ENCODE data around the gene RCBTB2.

Gene RCBTB2

GRCh38 chr13:48534911-48535501 is 2.1 kb upstream of the RCBTB2 start:
- peaks cover 5% of the 10 kb centered on the region for H3K4me1 ChIP-seq (ENCODE audit: control insufficient read depth, insufficient read depth, low read length)
- H3K27me3 ChIP-seq (ENCODE audit: control insufficient read depth, insufficient read depth, low read length): no peaks in the 10 kb centered on the region
- no peak overlapping the region for H3K27ac ChIP-seq (ENCODE audit: low read depth, low read length)
- no peak overlapping the region for H3K9ac ChIP-seq (ENCODE audit: low read length)
- no peaks in the 10 kb centered on the region for H3K36me3 ChIP-seq (ENCODE audit: control insufficient read depth, insufficient read depth, low read length)
- H3K4me3 ChIP-seq (ENCODE audit: low read length): no peak overlapping the region

GRCh38 chr13:48533961-48534600 is 1.2 kb upstream of the RCBTB2 start:
- Histone ChIP-seq H3K27me3 (ENCODE audit: control insufficient read depth, insufficient read depth, low read length) (no peaks in the 10 kb centered on the region), H3K4me1 (ENCODE audit: control insufficient read depth, insufficient read depth, low read length) (peaks cover 5% of the 10 kb centered on the region), H3K36me3 (ENCODE audit: control insufficient read depth, insufficient read depth, low read length) (no peaks in the 10 kb centered on the region), H3K4me3 (ENCODE audit: low read length) (no peak overlapping the region), H3K9ac (ENCODE audit: low read length) (no peak overlapping the region), H3K27ac (ENCODE audit: low read depth, low read length) (no peak overlapping the region)

GRCh38 chr13:48532256-48532505 is 699 bp downstream of the RCBTB2 start:
- Histone ChIP-seq H3K36me3 (ENCODE audit: control insufficient read depth, insufficient read depth, low read length) (no peaks in the 10 kb centered on the region), H3K9ac (ENCODE audit: low read length) (peak overlapping the region; percentile 94), H3K4me1 (ENCODE audit: control insufficient read depth, insufficient read depth, low read length) (peaks cover 5% of the 10 kb centered on the region), H3K27me3 (ENCODE audit: control insufficient read depth, insufficient read depth, low read length) (no peaks in the 10 kb centered on the region), H3K27ac (ENCODE audit: low read depth, low read length) (peak overlapping the region; percentile 98), H3K4me3 (ENCODE audit: low read length) (peak overlapping the region; percentile 92)

- H3K27ac ChIP-seq (ENCODE audit: low read depth, low read length): peak overlapping the region; percentile 98
Measured at GRCh38 chr13:48531416-48532255, 1.2 kb downstream of the RCBTB2 start.

GRCh38 chr13:48530833-48531232 is 2.0 kb downstream of the RCBTB2 start:
- peaks cover 5% of the 10 kb centered on the region for H3K4me1 ChIP-seq (ENCODE audit: control insufficient read depth, insufficient read depth, low read length)
- H3K36me3 ChIP-seq (ENCODE audit: control insufficient read depth, insufficient read depth, low read length): no peaks in the 10 kb centered on the region
- H3K9ac ChIP-seq (ENCODE audit: low read length): no peak overlapping the region
- H3K27me3 ChIP-seq (ENCODE audit: control insufficient read depth, insufficient read depth, low read length): no peaks in the 10 kb centered on the region
- H3K27ac ChIP-seq (ENCODE audit: low read depth, low read length): no peak overlapping the region
- H3K4me3 ChIP-seq (ENCODE audit: low read length): no peak overlapping the region

More at GRCh38 chr13:48531416-48532255, 1.2 kb downstream of the RCBTB2 start:
- H3K4me3 ChIP-seq (ENCODE audit: low read length): peak overlapping the region; percentile 92
- H3K27me3 ChIP-seq (ENCODE audit: control insufficient read depth, insufficient read depth, low read length): no peaks in the 10 kb centered on the region
- peak overlapping the region; percentile 71 for H3K9ac ChIP-seq (ENCODE audit: low read length)
- H3K4me1 ChIP-seq (ENCODE audit: control insufficient read depth, insufficient read depth, low read length): peaks cover 5% of the 10 kb centered on the region
- H3K36me3 ChIP-seq (ENCODE audit: control insufficient read depth, insufficient read depth, low read length): no peaks in the 10 kb centered on the region

- Histone ChIP-seq H3K36me3 (ENCODE audit: control insufficient read depth, insufficient read depth, low read length) (no peaks in the 10 kb centered on the region), H3K4me3 (ENCODE audit: low read length) (no peak overlapping the region), H3K9ac (ENCODE audit: low read length) (no peak overlapping the region), H3K27ac (ENCODE audit: low read depth, low read length) (no peak overlapping the region), H3K27me3 (ENCODE audit: control insufficient read depth, insufficient read depth, low read length) (no peaks in the 10 kb centered on the region), H3K4me1 (ENCODE audit: control insufficient read depth, insufficient read depth, low read length) (peaks cover 5% of the 10 kb centered on the region)
Measured at GRCh38 chr13:48528720-48529119, 4.2 kb downstream of the RCBTB2 start.

- Histone ChIP-seq H3K36me3 (ENCODE audit: control insufficient read depth, insufficient read depth, low read length) (no peaks in the 10 kb centered on the region), H3K27me3 (ENCODE audit: control insufficient read depth, insufficient read depth, low read length) (no peaks in the 10 kb centered on the region), H3K27ac (ENCODE audit: low read depth, low read length) (no peak overlapping the region), H3K4me3 (ENCODE audit: low read length) (no peak overlapping the region), H3K4me1 (ENCODE audit: control insufficient read depth, insufficient read depth, low read length) (peaks cover 5% of the 10 kb centered on the region), H3K9ac (ENCODE audit: low read length) (no peak overlapping the region)
Measured at GRCh38 chr13:48527955-48528354, 4.9 kb downstream of the RCBTB2 start.

- Histone ChIP-seq H3K4me3 (ENCODE audit: low read length) (no peak overlapping the region), H3K27me3 (ENCODE audit: control insufficient read depth, insufficient read depth, low read length) (no peaks in the 10 kb centered on the region), H3K27ac (ENCODE audit: low read depth, low read length) (no peak overlapping the region), H3K9ac (ENCODE audit: low read length) (no peak overlapping the region), H3K4me1 (ENCODE audit: control insufficient read depth, insufficient read depth, low read length) (peaks cover under 1% of the 10 kb centered on the region), H3K36me3 (ENCODE audit: control insufficient read depth, insufficient read depth, low read length) (no peaks in the 10 kb centered on the region)
Measured at GRCh38 chr13:48526286-48526685, 6.6 kb downstream of the RCBTB2 start.

- no peak overlapping the region for H3K9ac ChIP-seq (ENCODE audit: low read length)
- H3K4me3 ChIP-seq (ENCODE audit: low read length): no peak overlapping the region
- H3K36me3 ChIP-seq (ENCODE audit: control insufficient read depth, insufficient read depth, low read length): no peaks in the 10 kb centered on the region
- H3K4me1 ChIP-seq (ENCODE audit: control insufficient read depth, insufficient read depth, low read length): no peaks in the 10 kb centered on the region
- no peak overlapping the region for H3K27ac ChIP-seq (ENCODE audit: low read depth, low read length)
- no peaks in the 10 kb centered on the region for H3K27me3 ChIP-seq (ENCODE audit: control insufficient read depth, insufficient read depth, low read length)
Measured at GRCh38 chr13:48518083-48518482, 14.8 kb downstream of the RCBTB2 start.

- Histone ChIP-seq H3K4me1 (ENCODE audit: control insufficient read depth, insufficient read depth, low read length) (no peaks in the 10 kb centered on the region), H3K36me3 (ENCODE audit: control insufficient read depth, insufficient read depth, low read length) (peaks cover 5% of the 10 kb centered on the region), H3K27me3 (ENCODE audit: control insufficient read depth, insufficient read depth, low read length) (no peaks in the 10 kb centered on the region), H3K9ac (ENCODE audit: low read length) (no peak overlapping the region), H3K4me3 (ENCODE audit: low read length) (no peak overlapping the region), H3K27ac (ENCODE audit: low read depth, low read length) (no peak overlapping the region)
Measured at GRCh38 chr13:48515732-48516131, 17.1 kb downstream of the RCBTB2 start.

- H3K27ac ChIP-seq (ENCODE audit: low read depth, low read length): no peak overlapping the region
- no peaks in the 10 kb centered on the region for H3K4me1 ChIP-seq (ENCODE audit: control insufficient read depth, insufficient read depth, low read length)
- H3K27me3 ChIP-seq (ENCODE audit: control insufficient read depth, insufficient read depth, low read length): no peaks in the 10 kb centered on the region
- H3K36me3 ChIP-seq (ENCODE audit: control insufficient read depth, insufficient read depth, low read length): peaks cover 5% of the 10 kb centered on the region
- H3K4me3 ChIP-seq (ENCODE audit: low read length): no peak overlapping the region
- H3K9ac ChIP-seq (ENCODE audit: low read length): no peak overlapping the region
Measured at GRCh38 chr13:48514793-48515192, 18.1 kb downstream of the RCBTB2 start.

- H3K36me3 ChIP-seq (ENCODE audit: control insufficient read depth, insufficient read depth, low read length): peaks cover 5% of the 10 kb centered on the region
- H3K4me3 ChIP-seq (ENCODE audit: low read length): no peak overlapping the region
- H3K27ac ChIP-seq (ENCODE audit: low read depth, low read length): no peak overlapping the region
- H3K27me3 ChIP-seq (ENCODE audit: control insufficient read depth, insufficient read depth, low read length): no peaks in the 10 kb centered on the region
- no peak overlapping the region for H3K9ac ChIP-seq (ENCODE audit: low read length)
- H3K4me1 ChIP-seq (ENCODE audit: control insufficient read depth, insufficient read depth, low read length): no peaks in the 10 kb centered on the region
Measured at GRCh38 chr13:48511621-48512230, 21.2 kb downstream of the RCBTB2 start.
